Measurements from ENCODE around the gene ORC3. TPM values are rescaled to one million over a fixed set of nuclear protein-coding genes. Genes with fewer than 3 reads are reported as not detected.

Gene ORC3
- total and polyA plus RNA-seq, 10 of the 15 experiments (the other 5 are each of a cell fraction or from before 2014, with no cell fraction given), result 27.2 to 76.3 (median 54.6) TPM

GRCh38 chr6:87701676-87702588, 112.0 kb downstream of the ORC3 start, which contains the start of gene AKIRIN2 (continued):
- no peak for TF ChIP-seq PRDM15 (CRISPR knock-in tag; IDR thresholded peaks at IDR 0.05)
- no peak for TF ChIP-seq PAX5 (IDR thresholded peaks at IDR 0.05; ENCODE audit: borderline replicate concordance, low read depth, low read length)
- TF ChIP-seq SKIL (IDR thresholded peaks at IDR 0.05; ENCODE audit: low read depth, poor library complexity, severe bottlenecking), result peak; percentile 62
- TF ChIP-seq RCOR1 (conservative IDR thresholded peaks at IDR 0.05; ENCODE audit: low read depth, low read length), result no peak
- peak; percentile 67; the same call in 2 of the 3 replicates for TF ChIP-seq POU2F2 (IDR thresholded peaks at IDR 0.05; ENCODE audit: borderline replicate concordance, low read depth, low read length)
- peak; percentile 94 for TF ChIP-seq POLR2A (IDR thresholded peaks at IDR 0.05; ENCODE audit: low read depth, low read length)
- TF ChIP-seq PBX3 (IDR thresholded peaks at IDR 0.05; ENCODE audit: insufficient replicate concordance, low read depth, low read length), result no peak
- no peak; the same call in 1 of the 2 replicates for TF ChIP-seq IRF4 (IDR thresholded peaks at IDR 0.05; ENCODE audit: low read depth, low read length)
- TF ChIP-seq POLR2AphosphoS2 (IDR thresholded peaks at IDR 0.05; ENCODE audit: low read depth, low read length), result peak; percentile 88
- peak; percentile 85 for TF ChIP-seq SMAD5 (IDR thresholded peaks at IDR 0.05; ENCODE audit: low read depth)
- TF ChIP-seq MYB (IDR thresholded peaks at IDR 0.05; ENCODE audit: borderline replicate concordance, low read depth, low read length), result no peak
- TF ChIP-seq USF2 (IDR thresholded peaks at IDR 0.05; ENCODE audit: borderline replicate concordance, low read depth, low read length), result no peak
- no peak for TF ChIP-seq ESRRA (IDR thresholded peaks at IDR 0.05; ENCODE audit: low read length)
- peak; percentile 83 for TF ChIP-seq SMAD1 (IDR thresholded peaks at IDR 0.05; ENCODE audit: low read depth, partially characterized antibody)
- TF ChIP-seq JUND (IDR thresholded peaks at IDR 0.05; ENCODE audit: low read depth, low read length), result peak; percentile 33
- peak; percentile 16; the same call in 1 of the 2 replicates for TF ChIP-seq SPI1 (IDR thresholded peaks at IDR 0.05; ENCODE audit: borderline replicate concordance, insufficient read depth, low read depth, low read length)
- TF ChIP-seq SREBF1 (IDR thresholded peaks at IDR 0.05; ENCODE audit: low read length), result peak; percentile 81
- TF ChIP-seq NFXL1 (IDR thresholded peaks at IDR 0.05; ENCODE audit: borderline replicate concordance), result no peak
- TF ChIP-seq TCF3 (IDR thresholded peaks at IDR 0.05; ENCODE audit: borderline replicate concordance, insufficient read depth, low read depth, low read length), result 0 out of 2 replicates have a peak, but pooled peaks have one; percentile 30
- peak; percentile 38 for TF ChIP-seq ATF7 (IDR thresholded peaks at IDR 0.05; ENCODE audit: low read depth)
- peak; percentile 48; the same call in 1 of the 2 replicates for TF ChIP-seq ATF3 (IDR thresholded peaks at IDR 0.05; ENCODE audit: borderline replicate concordance, extremely low read depth, low read depth, low read length)
